Large intestine (tissue), 3 donors: ENCODE measurements around the gene FBN2. TPM values are rescaled to one million over a fixed set of nuclear protein-coding genes. Genes with fewer than 3 reads are reported as not detected.

Experiments used
- DNase-seq, 2 donors: peaks; one replicate each; pipeline versions ENCODE4 v3.0.0 to v3.0.0-alpha.2; 2013
- H3K27ac ChIP-seq: one replicate; pipeline ENCODE4 v1.5.1; 2013; ENCODE audit warnings: low read length
- H3K27me3 ChIP-seq: 2 replicates; pipeline ENCODE4 v1.6.1; 2013; ENCODE audit warnings: low read length; ENCODE audit not compliant: control insufficient read depth, insufficient read depth
- H3K36me3 ChIP-seq: 2 replicates; pipeline ENCODE4 v1.6.1; 2013; ENCODE audit warnings: low read length; ENCODE audit not compliant: control insufficient read depth, insufficient read depth
- H3K4me1 ChIP-seq: one replicate; pipeline ENCODE4 v1.6.1; 2013; ENCODE audit warnings: low read length; ENCODE audit not compliant: control insufficient read depth, insufficient read depth
- H3K4me3 ChIP-seq: one replicate; pipeline ENCODE4 v1.5.1; 2013; ENCODE audit warnings: low read length
- H3K9me3 ChIP-seq: one replicate; pipeline ENCODE4 v1.6.1; 2013; ENCODE audit warnings: mild to moderate bottlenecking, low read depth, low read length, moderate library complexity; ENCODE audit not compliant: control insufficient read depth
- WGBS: methylation state at CpG from one replicate; pipeline ENCODE4 v1.1.5; 2013; ENCODE audit warnings: low lambda C conversion rate; ENCODE audit not compliant: insufficient coverage; 5-methylcytosine and 5-hydroxymethylcytosine counted together
- polyA plus RNA-seq: library from polyadenylated mRNA; unstranded; fragments of 120-200 nt; gene quantifications from one replicate; pipeline ENCODE4 v1.2.1, GENCODE V29; 2013

Gene FBN2
- polyA plus RNA-seq, 1 donor: 21.8 TPM

- no peaks in the 10 kb centered on the region for H3K9me3 ChIP-seq
- H3K27me3 ChIP-seq: no peaks in the 10 kb centered on the region
- WGBS: no CpG with 5 or more reads among the region's 7 CpGs
- DNase-seq: no peak
- no peak overlapping the region for H3K4me3 ChIP-seq
- H3K36me3 ChIP-seq: no peaks in the 10 kb centered on the region
- H3K4me1 ChIP-seq: no peaks in the 10 kb centered on the region
- no peak overlapping the region for H3K27ac ChIP-seq
These were observed 321.8 kb downstream of the FBN2 start for GRCh38 chr5:128216285-128216684.

- Histone ChIP-seq H3K4me3 (no peak overlapping the region), H3K27ac (no peak overlapping the region), H3K9me3 (no peaks in the 10 kb centered on the region), H3K36me3 (no peaks in the 10 kb centered on the region), H3K4me1 (no peaks in the 10 kb centered on the region), H3K27me3 (no peaks in the 10 kb centered on the region)
- no peak for DNase-seq
- WGBS: 97% methylated on average over 4 of the region's 5 CpGs
These were observed 324.2 kb downstream of the FBN2 start for GRCh38 chr5:128213833-128214232.

GRCh38 chr5:128213340-128213739, 324.7 kb downstream of the FBN2 start:
- H3K4me3 ChIP-seq: no peak overlapping the region
- H3K27me3 ChIP-seq: no peaks in the 10 kb centered on the region
- H3K4me1 ChIP-seq: no peaks in the 10 kb centered on the region
- H3K9me3 ChIP-seq: no peaks in the 10 kb centered on the region
- WGBS: no CpG with 5 or more reads among the region's 4 CpGs
- no peak overlapping the region for H3K27ac ChIP-seq
- no peaks in the 10 kb centered on the region for H3K36me3 ChIP-seq
- peak in 1 of 2 donors; percentile 41 for DNase-seq

GRCh38 chr5:128212191-128212806, 325.7 kb downstream of the FBN2 start:
- no CpG with 5 or more reads among the region's 5 CpGs for WGBS
- Histone ChIP-seq H3K4me3 (no peak overlapping the region), H3K27me3 (no peaks in the 10 kb centered on the region), H3K4me1 (no peaks in the 10 kb centered on the region), H3K27ac (no peak overlapping the region), H3K9me3 (no peaks in the 10 kb centered on the region), H3K36me3 (no peaks in the 10 kb centered on the region)
- no peak for DNase-seq

GRCh38 chr5:128208436-128208835, 329.6 kb downstream of the FBN2 start:
- H3K9me3 ChIP-seq: no peaks in the 10 kb centered on the region
- no peak for DNase-seq
- no peaks in the 10 kb centered on the region for H3K27me3 ChIP-seq
- no peaks in the 10 kb centered on the region for H3K4me1 ChIP-seq
- no peak overlapping the region for H3K27ac ChIP-seq
- no peak overlapping the region for H3K4me3 ChIP-seq
- H3K36me3 ChIP-seq: no peaks in the 10 kb centered on the region
